Smooth muscle cell (in vitro differentiated cells): Measurements from ENCODE around the gene GALE. TPM values are rescaled to one million over a fixed set of nuclear protein-coding genes. Genes with fewer than 3 reads are reported as not detected.

Source experiments
- DNase-seq: peaks from one replicate; lab custom pipeline; 2025; ENCODE audit not compliant: unreplicated experiment; lab: John Stamatoyannopoulos, UW
- H2AFZ ChIP-seq: fragments of 200-600 bp; sonication (generic); 2 replicates; pipeline ENCODE4 v1.6.0; 2016; ENCODE audit warnings: antibody characterized with exemption, low read depth, mild to moderate bottlenecking
- H3F3A ChIP-seq: fragments of 200-600 bp; sonication (generic); 2 replicates; pipeline ENCODE4 v1.6.0; 2017; ENCODE audit warnings: antibody characterized with exemption, low read depth
- H3K27ac ChIP-seq: fragments of 200-600 bp; sonication (generic); 2 replicates; pipeline ENCODE4 v1.5.1; 2016; ENCODE audit warnings: low read depth, mild to moderate bottlenecking
- H3K27me3 ChIP-seq: fragments of 200-600 bp; sonication (generic); 2 replicates; pipeline ENCODE4 v1.6.1; 2016; ENCODE audit warnings: low read depth, mild to moderate bottlenecking
- H3K36me3 ChIP-seq: fragments of 200-600 bp; sonication (generic); 2 replicates; pipeline ENCODE4 v1.5.1; 2016; ENCODE audit warnings: low read depth
- H3K4me1 ChIP-seq: fragments of 200-600 bp; sonication (generic); 2 replicates; pipeline ENCODE4 v1.5.1; 2016; ENCODE audit warnings: low read depth
- H3K4me2 ChIP-seq: fragments of 200-600 bp; sonication (generic); 2 replicates; pipeline ENCODE4 v1.6.0; 2016; ENCODE audit warnings: mild to moderate bottlenecking
- H3K4me3 ChIP-seq: fragments of 200-600 bp; sonication (generic); 2 replicates; pipeline ENCODE4 v1.5.1; 2016; ENCODE audit warnings: mild to moderate bottlenecking
- H3K79me2 ChIP-seq: fragments of 200-600 bp; sonication (generic); 2 replicates; pipeline ENCODE4 v1.6.0; 2016; ENCODE audit warnings: low read depth, mild to moderate bottlenecking
- H3K9ac ChIP-seq: fragments of 200-600 bp; sonication (generic); 2 replicates; pipeline ENCODE4 v1.6.0; 2016; ENCODE audit warnings: low read depth
- H3K9me3 ChIP-seq: fragments of 200-600 bp; sonication (generic); replicated peaks from 2 replicates; pipeline ENCODE4 v1.5.1; 2016; ENCODE audit warnings: low read depth
- H4K20me1 ChIP-seq: fragments of 200-600 bp; sonication (generic); 2 replicates; pipeline ENCODE4 v1.6.0; 2016; ENCODE audit warnings: low read depth
- WGBS: methylation state at CpG from one replicate; pipeline ENCODE4 v1.1.7; 2016; ENCODE audit warnings: low lambda C conversion rate; 5-methylcytosine and 5-hydroxymethylcytosine counted together
- polyA plus RNA-seq: library from polyadenylated mRNA; unstranded; fragments of >200 nt; fragmentation: Nextera tagmentation; extraction: Ambion mirVana; gene quantifications from 2 replicates; pipeline ENCODE4 v1.2.1, GENCODE V29; 2016
- total RNA-seq: library from RNA; depleted of rRNA; stranded (reverse); fragments of >200 nt; gene quantifications from 2 replicates; pipeline ENCODE4 v1.2.3, GENCODE V29; 2014
- TF ChIP-seq, protein P1 (sequence below): fragments of 200-600 bp; sonication (generic); IDR thresholded peaks from 2 replicates; pipeline ENCODE4 v1.5.1; 2017; ENCODE audit warnings: borderline replicate concordance, mild to moderate bottlenecking, antibody characterized with exemption; ENCODE audit not compliant: insufficient read depth, poor library complexity, severe bottlenecking

Gene GALE
- total and polyA plus RNA-seq, 2 experiments from 2014 or later = 51.7 to 75.2 TPM

DNA sequence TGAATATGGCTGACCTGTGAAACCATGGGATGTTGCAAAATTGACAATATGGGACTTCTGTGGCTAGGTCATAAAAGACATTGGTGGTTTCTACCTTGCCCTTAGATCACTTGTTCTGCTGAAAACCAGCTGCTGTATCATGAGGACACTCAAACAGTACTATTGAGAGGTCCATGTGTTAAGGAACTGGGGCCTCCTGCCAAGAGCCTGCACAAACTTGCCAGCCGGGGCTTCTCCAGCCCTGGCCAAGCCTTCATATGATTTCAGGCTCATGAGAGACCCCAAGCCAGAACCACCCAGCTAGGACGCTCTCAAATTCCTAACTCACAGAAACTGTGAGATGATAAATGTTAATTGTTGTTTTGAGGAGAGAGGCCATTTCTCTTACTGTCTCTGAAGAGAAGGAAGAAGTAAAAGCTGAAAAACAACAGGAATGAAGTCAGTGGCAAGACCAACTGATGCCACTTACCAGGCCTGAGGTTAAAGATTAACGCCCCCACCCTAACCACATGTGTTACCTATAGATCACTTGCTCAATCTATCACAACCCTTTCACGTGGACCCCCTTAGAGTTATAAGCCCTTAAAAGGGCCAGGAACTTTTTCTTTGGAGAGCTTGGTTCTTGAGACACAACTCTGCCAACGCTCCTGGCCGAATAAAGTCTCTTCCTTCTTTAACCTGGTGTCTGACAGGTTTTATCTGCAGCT, 26.2 kb downstream of the GALE start:
- Histone ChIP-seq H3K9ac (no peak overlapping the region), H3K9me3 (no peaks in the 10 kb centered on the region), H3K4me1 (peaks cover 5% of the 10 kb centered on the region), H3K79me2 (peaks cover 20% of the 10 kb centered on the region), H3K36me3 (no peaks in the 10 kb centered on the region), H2AFZ (no peak overlapping the region), H3F3A (no peaks in the 10 kb centered on the region), H3K4me2 (no peak overlapping the region), H3K27me3 (no peaks in the 10 kb centered on the region), H3K27ac (no peak overlapping the region), H3K4me3 (no peak overlapping the region), H4K20me1 (peaks cover 16% of the 10 kb centered on the region)
- TF ChIP-seq, protein P1, sequence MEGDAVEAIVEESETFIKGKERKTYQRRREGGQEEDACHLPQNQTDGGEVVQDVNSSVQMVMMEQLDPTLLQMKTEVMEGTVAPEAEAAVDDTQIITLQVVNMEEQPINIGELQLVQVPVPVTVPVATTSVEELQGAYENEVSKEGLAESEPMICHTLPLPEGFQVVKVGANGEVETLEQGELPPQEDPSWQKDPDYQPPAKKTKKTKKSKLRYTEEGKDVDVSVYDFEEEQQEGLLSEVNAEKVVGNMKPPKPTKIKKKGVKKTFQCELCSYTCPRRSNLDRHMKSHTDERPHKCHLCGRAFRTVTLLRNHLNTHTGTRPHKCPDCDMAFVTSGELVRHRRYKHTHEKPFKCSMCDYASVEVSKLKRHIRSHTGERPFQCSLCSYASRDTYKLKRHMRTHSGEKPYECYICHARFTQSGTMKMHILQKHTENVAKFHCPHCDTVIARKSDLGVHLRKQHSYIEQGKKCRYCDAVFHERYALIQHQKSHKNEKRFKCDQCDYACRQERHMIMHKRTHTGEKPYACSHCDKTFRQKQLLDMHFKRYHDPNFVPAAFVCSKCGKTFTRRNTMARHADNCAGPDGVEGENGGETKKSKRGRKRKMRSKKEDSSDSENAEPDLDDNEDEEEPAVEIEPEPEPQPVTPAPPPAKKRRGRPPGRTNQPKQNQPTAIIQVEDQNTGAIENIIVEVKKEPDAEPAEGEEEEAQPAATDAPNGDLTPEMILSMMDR = no peak
- DNase-seq = no peak
- WGBS = 94% methylated on average over 6 of the region's 6 CpGs

DNA sequence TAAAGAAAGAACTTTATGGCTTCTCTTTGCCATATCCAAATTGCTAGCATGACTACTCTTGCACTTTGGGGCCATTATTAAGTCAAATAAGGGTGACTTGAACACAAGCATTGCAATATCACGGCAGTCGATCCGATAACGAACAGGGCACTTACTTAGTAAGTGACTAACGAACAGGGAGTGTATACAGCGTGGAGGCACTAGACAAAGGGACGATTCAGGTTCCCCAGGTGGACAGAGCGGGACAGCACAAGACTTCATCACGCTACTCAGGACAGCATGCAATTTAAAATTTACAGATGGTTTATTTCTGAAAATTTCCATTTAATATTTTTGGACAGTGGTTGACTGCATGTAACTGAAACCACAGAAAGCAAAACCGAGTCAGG, 27.7 kb downstream of the GALE start:
- 87% methylated on average over 10 of the region's 10 CpGs for WGBS
- Histone ChIP-seq H3K36me3 (no peaks in the 10 kb centered on the region), H3K79me2 (peaks cover 9% of the 10 kb centered on the region), H3K4me1 (no peaks in the 10 kb centered on the region), H3K27me3 (no peaks in the 10 kb centered on the region), H3K9me3 (no peaks in the 10 kb centered on the region), H3F3A (no peaks in the 10 kb centered on the region), H3K4me3 (no peak overlapping the region), H3K27ac (no peak overlapping the region), H3K4me2 (no peak overlapping the region), H4K20me1 (peaks cover 9% of the 10 kb centered on the region), H3K9ac (no peak overlapping the region), H2AFZ (no peak overlapping the region)
- no peak for DNase-seq
- TF ChIP-seq, protein P1 = peak; percentile 3

DNA sequence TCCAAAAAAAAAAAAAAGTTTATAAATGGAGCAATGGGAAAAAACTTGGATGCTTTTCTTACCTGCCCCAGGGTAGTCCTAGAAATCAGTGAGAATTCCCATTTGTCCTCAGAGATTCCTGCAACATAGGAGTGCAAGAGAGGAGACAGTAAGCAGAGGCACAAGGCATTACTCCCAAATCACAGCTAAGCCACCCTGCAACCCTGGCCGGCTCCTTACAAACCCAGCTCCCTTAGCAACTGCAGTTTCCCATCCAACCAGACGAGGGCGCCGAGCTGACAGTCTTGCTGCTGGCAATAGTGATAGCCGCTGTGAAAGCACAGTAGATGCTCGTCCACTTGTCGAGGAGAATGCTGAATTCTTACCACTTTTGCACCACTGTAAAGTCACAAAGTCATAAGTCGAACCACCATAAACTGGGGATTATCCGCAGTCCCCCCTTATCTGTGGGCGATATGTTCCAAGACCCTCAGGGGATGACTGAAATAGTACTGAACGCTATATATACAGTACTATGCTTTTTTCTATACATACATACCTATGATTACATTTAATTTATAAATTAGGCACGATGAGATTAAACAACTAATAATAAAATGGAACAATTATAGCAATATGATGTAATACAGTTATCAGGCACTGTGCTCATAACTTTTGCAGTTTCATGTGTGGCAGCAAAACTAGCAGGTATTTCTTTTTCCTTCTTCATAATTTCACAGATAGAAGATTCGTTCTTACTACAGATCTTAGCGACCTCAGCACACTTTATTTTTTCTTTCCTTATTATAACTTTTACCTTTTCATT, 28.3 kb downstream of the GALE start:
- Histone ChIP-seq H3K4me2 (peak overlapping the region; percentile 9), H3K9me3 (no peaks in the 10 kb centered on the region)
- peak; percentile 43 for DNase-seq

More for the DNA sequence above, 28.3 kb downstream of the GALE start:
- Histone ChIP-seq H4K20me1 (peaks cover 9% of the 10 kb centered on the region), H3K4me3 (no peak overlapping the region), H3K27ac (no peak overlapping the region), H3K36me3 (no peaks in the 10 kb centered on the region), H3K27me3 (no peaks in the 10 kb centered on the region), H3F3A (no peaks in the 10 kb centered on the region), H3K9ac (no peak overlapping the region), H3K4me1 (no peaks in the 10 kb centered on the region), H3K79me2 (peaks cover 7% of the 10 kb centered on the region), H2AFZ (no peak overlapping the region)
- 21% methylated on average over 14 of the region's 14 CpGs for WGBS
- TF ChIP-seq, protein P1 = peak; percentile 94
